K562 (cell line): ENCODE data around the gene BID. TPM values are rescaled to one million over a fixed set of nuclear protein-coding genes. Genes with fewer than 3 reads are reported as not detected.

ENCODE experiments used
- AFF1 ChIP-seq, 2 experiments: fragments of 450-650 bp; IDR thresholded peaks; 2 replicates each; pipeline ENCODE4 v1.6.1; 2018; ENCODE audit warnings: mild to moderate bottlenecking in 2 of 2, low read depth in 1 of 2; ENCODE audit not compliant: partially characterized antibody in 2 of 2
- CUX1 ChIP-seq: fragments of 200-800 bp; sonication (Bioruptor generic); IDR thresholded peaks from 2 replicates; pipeline ENCODE4 v1.6.1; 2016; ENCODE audit warnings: missing genetic modification characterization, missing compliant biosample characterization
- FOXP1 ChIP-seq: sonication (generic); formaldehyde crosslinking; IDR thresholded peaks from 2 replicates; pipeline ENCODE4 v1.8.0; 2022; ENCODE audit warnings: mild to moderate bottlenecking, missing genetic modification reagents
- HDAC8 ChIP-seq: fragments of 450-650 bp; IDR thresholded peaks from 2 replicates; pipeline ENCODE4 v1.6.1; 2016; ENCODE audit warnings: mild to moderate bottlenecking, missing genetic modification characterization, moderate library complexity, missing compliant biosample characterization
- MIER1 ChIP-seq: fragments of 450-650 bp; IDR thresholded peaks from 2 replicates; pipeline ENCODE4 v1.6.1; 2016; ENCODE audit warnings: antibody characterized with exemption, mild to moderate bottlenecking, low read depth
- POLR2H ChIP-seq: IDR thresholded peaks from 2 replicates; pipeline ENCODE4 v1.6.1; 2016; ENCODE audit warnings: missing genetic modification characterization, low read depth, mild to moderate bottlenecking, control low read depth, missing compliant biosample characterization, moderate library complexity
- ZC3H11A ChIP-seq: IDR thresholded peaks from 2 replicates; pipeline ENCODE4 v1.6.1; 2012; ENCODE audit warnings: low read depth, low read length, improper control_type of control experiment
- ZNF354B ChIP-seq: fragments of 250-450 bp; sonication (Bioruptor Pico); IDR thresholded peaks from 2 replicates; pipeline ENCODE4 v1.4.0; 2020
- ZNF41 ChIP-seq: fragments of 250-450 bp; sonication (Bioruptor Pico); conservative IDR thresholded peaks from 2 replicates; pipeline ENCODE4 v1.4.0; 2020; ENCODE audit warnings: mild to moderate bottlenecking
- polyA plus RNA-seq, 8 experiments: library from polyadenylated mRNA; depleted of rRNA in 4 of 8; stranded (reverse) in 5 of 8; unstranded in 3 of 8; fragments of >200 nt; fragmentation: Nextera tagmentation in 2 of 8; fragmentation: Illumina TruSeq in 1 of 8; extraction: Ambion mirVana in 2 of 8; extraction: Trizol in 1 of 8; gene quantifications; 2 replicates each; pipeline versions ENCODE4 v1.2.1 to v1.2.3, GENCODE V29; 2011 to 2014; ENCODE audit warnings: inconsistent platforms in 1 of 8, missing spikeins in 1 of 8
- total RNA-seq, 7 experiments: library from RNA; depleted of rRNA in 6 of 7; stranded (reverse); fragments of >200 nt in 6 of 7; fragmentation: Illumina TruSeq in 2 of 7; extraction: Trizol in 2 of 7; gene quantifications; 2 replicates each; pipeline versions ENCODE4 v1.2.1 to v1.2.3, GENCODE V29; 2011 to 2021; ENCODE audit warnings: low replicate concordance in 1 of 7
- TF ChIP-seq, protein P1 (sequence below): sonication (generic); formaldehyde crosslinking; IDR thresholded peaks from 2 replicates; pipeline ENCODE4 v1.8.0; 2023; ENCODE audit warnings: missing genetic modification reagents, mild to moderate bottlenecking, borderline replicate concordance

The BID gene
- total and polyA plus RNA-seq, 9 of the 15 experiments (the other 6 are each of a cell fraction or from before 2014, with no cell fraction given) = 5.2 to 209 (median 63.7) TPM

DNA sequence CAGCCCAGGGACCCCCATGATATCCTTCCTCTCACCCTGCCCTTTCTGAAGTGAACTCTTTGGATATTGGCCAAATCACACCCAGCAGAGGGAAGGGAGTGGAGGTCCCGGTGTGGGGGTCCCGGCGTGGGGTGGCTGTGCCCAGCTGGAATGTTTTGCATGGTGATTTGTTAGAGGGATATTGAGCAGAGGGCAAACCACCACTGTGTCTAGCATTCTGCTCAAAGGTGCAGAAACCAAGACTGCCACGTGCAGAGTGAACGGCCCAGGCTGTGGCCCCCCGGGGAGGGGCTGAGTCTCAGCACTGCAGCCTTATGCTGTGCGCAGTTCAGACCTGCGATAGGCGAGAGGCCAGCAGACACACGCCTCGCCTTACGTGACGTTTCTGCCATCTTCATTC is 7.9 kb upstream of the BID start (continued):
- TF ChIP-seq CUX1 (CRISPR knock-in tag) = no peak
- no peak for TF ChIP-seq AFF1 (IDR thresholded peaks at IDR 0.05; ENCODE audit: low read depth in 1 of 2, partially characterized antibody in 2 of 2)
- no peak for TF ChIP-seq POLR2H (tag)
- no peak for TF ChIP-seq ZNF354B (CRISPR knock-in tag)
- no peak for TF ChIP-seq MIER1
- TF ChIP-seq ZNF41 (CRISPR knock-in tag) = no peak
- no peak for TF ChIP-seq HDAC8 (tag)
- no peak for TF ChIP-seq ZC3H11A
- TF ChIP-seq FOXP1 = no peak
- TF ChIP-seq, protein P1, sequence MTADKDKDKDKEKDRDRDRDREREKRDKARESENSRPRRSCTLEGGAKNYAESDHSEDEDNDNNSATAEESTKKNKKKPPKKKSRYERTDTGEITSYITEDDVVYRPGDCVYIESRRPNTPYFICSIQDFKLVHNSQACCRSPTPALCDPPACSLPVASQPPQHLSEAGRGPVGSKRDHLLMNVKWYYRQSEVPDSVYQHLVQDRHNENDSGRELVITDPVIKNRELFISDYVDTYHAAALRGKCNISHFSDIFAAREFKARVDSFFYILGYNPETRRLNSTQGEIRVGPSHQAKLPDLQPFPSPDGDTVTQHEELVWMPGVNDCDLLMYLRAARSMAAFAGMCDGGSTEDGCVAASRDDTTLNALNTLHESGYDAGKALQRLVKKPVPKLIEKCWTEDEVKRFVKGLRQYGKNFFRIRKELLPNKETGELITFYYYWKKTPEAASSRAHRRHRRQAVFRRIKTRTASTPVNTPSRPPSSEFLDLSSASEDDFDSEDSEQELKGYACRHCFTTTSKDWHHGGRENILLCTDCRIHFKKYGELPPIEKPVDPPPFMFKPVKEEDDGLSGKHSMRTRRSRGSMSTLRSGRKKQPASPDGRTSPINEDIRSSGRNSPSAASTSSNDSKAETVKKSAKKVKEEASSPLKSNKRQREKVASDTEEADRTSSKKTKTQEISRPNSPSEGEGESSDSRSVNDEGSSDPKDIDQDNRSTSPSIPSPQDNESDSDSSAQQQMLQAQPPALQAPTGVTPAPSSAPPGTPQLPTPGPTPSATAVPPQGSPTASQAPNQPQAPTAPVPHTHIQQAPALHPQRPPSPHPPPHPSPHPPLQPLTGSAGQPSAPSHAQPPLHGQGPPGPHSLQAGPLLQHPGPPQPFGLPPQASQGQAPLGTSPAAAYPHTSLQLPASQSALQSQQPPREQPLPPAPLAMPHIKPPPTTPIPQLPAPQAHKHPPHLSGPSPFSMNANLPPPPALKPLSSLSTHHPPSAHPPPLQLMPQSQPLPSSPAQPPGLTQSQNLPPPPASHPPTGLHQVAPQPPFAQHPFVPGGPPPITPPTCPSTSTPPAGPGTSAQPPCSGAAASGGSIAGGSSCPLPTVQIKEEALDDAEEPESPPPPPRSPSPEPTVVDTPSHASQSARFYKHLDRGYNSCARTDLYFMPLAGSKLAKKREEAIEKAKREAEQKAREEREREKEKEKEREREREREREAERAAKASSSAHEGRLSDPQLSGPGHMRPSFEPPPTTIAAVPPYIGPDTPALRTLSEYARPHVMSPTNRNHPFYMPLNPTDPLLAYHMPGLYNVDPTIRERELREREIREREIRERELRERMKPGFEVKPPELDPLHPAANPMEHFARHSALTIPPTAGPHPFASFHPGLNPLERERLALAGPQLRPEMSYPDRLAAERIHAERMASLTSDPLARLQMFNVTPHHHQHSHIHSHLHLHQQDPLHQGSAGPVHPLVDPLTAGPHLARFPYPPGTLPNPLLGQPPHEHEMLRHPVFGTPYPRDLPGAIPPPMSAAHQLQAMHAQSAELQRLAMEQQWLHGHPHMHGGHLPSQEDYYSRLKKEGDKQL (CRISPR knock-in tag) = no peak
